GM19238 (cell line): ENCODE results near the gene MSI2.
A peak's percentile ranks its signal among the peaks of the same experiment; 100 is the strongest.

Experiments
- DNase-seq: peaks from one replicate; pipeline ENCODE4 v3.0.0; 2011; ENCODE audit warnings: low spot score; ENCODE audit not compliant: insufficient read length

MSI2 gene

GRCh38 chr17:57269598-57270255, 13.4 kb downstream of the MSI2 start:
- DNase-seq: no peak

GRCh38 chr17:57270801-57271245, 14.5 kb downstream of the MSI2 start:
- DNase-seq: no peak

GRCh38 chr17:57271821-57272220, 15.5 kb downstream of the MSI2 start:
- no peak for DNase-seq

- DNase-seq: no peak
Measured at GRCh38 chr17:57273490-57273889, 17.2 kb downstream of the MSI2 start.

- DNase-seq: no peak
Measured at GRCh38 chr17:57274162-57274561, 17.8 kb downstream of the MSI2 start.

GRCh38 chr17:57275071-57275764, 18.9 kb downstream of the MSI2 start:
- DNase-seq: no peak

GRCh38 chr17:57276621-57277020, 20.3 kb downstream of the MSI2 start:
- DNase-seq: no peak

GRCh38 chr17:57277923-57278604, 21.7 kb downstream of the MSI2 start:
- no peak for DNase-seq

GRCh38 chr17:57278740-57279387, 22.5 kb downstream of the MSI2 start:
- DNase-seq: no peak

- no peak for DNase-seq
Measured at GRCh38 chr17:57279432-57279831, 23.1 kb downstream of the MSI2 start.

- no peak for DNase-seq
Measured at GRCh38 chr17:57281887-57282286, 25.6 kb downstream of the MSI2 start.

- no peak for DNase-seq
Measured at GRCh38 chr17:57282296-57282695, 26.0 kb downstream of the MSI2 start.

GRCh38 chr17:57283203-57283971, 27.1 kb downstream of the MSI2 start:
- DNase-seq: no peak

GRCh38 chr17:57284583-57284982, 28.3 kb downstream of the MSI2 start:
- no peak for DNase-seq

GRCh38 chr17:57284984-57285646, 28.8 kb downstream of the MSI2 start:
- DNase-seq: peak; percentile 24

GRCh38 chr17:57285701-57286100, 29.4 kb downstream of the MSI2 start:
- DNase-seq: no peak

GRCh38 chr17:57286399-57287105, 30.2 kb downstream of the MSI2 start:
- no peak for DNase-seq

- DNase-seq: no peak
Measured at GRCh38 chr17:57288040-57288772, 31.9 kb downstream of the MSI2 start.

GRCh38 chr17:57288773-57289121, 32.4 kb downstream of the MSI2 start:
- no peak for DNase-seq
